SU-DHL-6 (cell line): Measurements from ENCODE around the gene MARCKS.

Source experiments
- H2AFZ ChIP-seq: fragments of 200-600 bp; sonication (generic); 2 replicates; pipeline ENCODE4 v1.6.1; 2014; ENCODE audit warnings: low read depth, mild to moderate bottlenecking, moderate library complexity, mixed read lengths, antibody characterized with exemption, low read length; ENCODE audit not compliant: severe bottlenecking
- H3F3A ChIP-seq: fragments of 200-600 bp; shearing (Covaris generic); 2 replicates; pipeline ENCODE4 v1.6.0; 2016; ENCODE audit warnings: antibody characterized with exemption, mild to moderate bottlenecking; ENCODE audit not compliant: insufficient read depth
- H3K27ac ChIP-seq: fragments of 200-600 bp; sonication (generic); 2 replicates; pipeline ENCODE4 v1.5.1; 2016; ENCODE audit warnings: low read depth, mild to moderate bottlenecking, low read length, moderate library complexity, mixed read lengths
- H3K27me3 ChIP-seq: fragments of 200-600 bp; sonication (generic), shearing (Covaris generic); 2 replicates; pipeline ENCODE4 v1.6.0; 2014; ENCODE audit warnings: mild to moderate bottlenecking, low read length
- H3K36me3 ChIP-seq: fragments of 200-600 bp; sonication (generic); 2 replicates; pipeline ENCODE4 v1.6.1; 2014; ENCODE audit warnings: mild to moderate bottlenecking, low read length, mixed read lengths
- H3K4me2 ChIP-seq: fragments of 300-600, 200-600 bp; shearing (Covaris generic), sonication (generic); 2 replicates; pipeline ENCODE4 v1.6.0; 2014; ENCODE audit warnings: low read length, low read depth, mild to moderate bottlenecking; ENCODE audit not compliant: poor library complexity, severe bottlenecking
- H3K4me3 ChIP-seq: fragments of 200-600 bp; sonication (generic); 2 replicates; pipeline ENCODE4 v1.5.1; 2014; ENCODE audit warnings: antibody characterized with exemption, low read length, mild to moderate bottlenecking, mixed read lengths; ENCODE audit not compliant: insufficient read depth, poor library complexity, severe bottlenecking
- H3K79me2 ChIP-seq: fragments of 200-600 bp; sonication (generic); 2 replicates; pipeline ENCODE4 v1.6.1; 2014; ENCODE audit warnings: mild to moderate bottlenecking, low read length, moderate library complexity; ENCODE audit not compliant: insufficient read depth
- H3K9ac ChIP-seq: fragments of 200-600 bp; sonication (generic); 2 replicates; pipeline ENCODE4 v1.7.0; 2014; ENCODE audit warnings: mild to moderate bottlenecking, low read length
- H3K9me2 ChIP-seq: fragments of 200-600 bp; sonication (generic); replicated peaks from 2 replicates; pipeline ENCODE4 v1.6.1; 2014; ENCODE audit warnings: low read length; ENCODE audit not compliant: insufficient read depth
- H3K9me3 ChIP-seq: fragments of 200-600 bp; sonication (generic); 2 replicates; pipeline ENCODE4 v1.6.1; 2014; ENCODE audit warnings: low read length, mixed read lengths; ENCODE audit not compliant: insufficient read depth
- H4K20me1 ChIP-seq: fragments of 200-600 bp; sonication (generic); 2 replicates; pipeline ENCODE4 v1.6.1; 2014; ENCODE audit warnings: low read depth, mild to moderate bottlenecking, antibody characterized with exemption, low read length, moderate library complexity, mixed read lengths
- CTCF ChIP-seq: fragments of 200-600 bp; sonication (generic); IDR thresholded peaks from one replicate; pipeline ENCODE4 v1.5.1; 2017; ENCODE audit warnings: antibody characterized with exemption, mild to moderate bottlenecking, low read length, moderate library complexity; ENCODE audit not compliant: insufficient read depth, poor library complexity, severe bottlenecking
- EZH2phosphoT487 ChIP-seq: fragments of 200-600 bp; sonication (generic), shearing (Covaris generic); conservative IDR thresholded peaks from 2 replicates; pipeline ENCODE4 v1.6.1; 2018; ENCODE audit warnings: mild to moderate bottlenecking, antibody characterized with exemption, low read length, moderate library complexity, mixed read lengths

MARCKS gene

GRCh38 chr6:113821445-113821844, 35.7 kb upstream of the MARCKS start:
- Histone ChIP-seq H3K9me3 (no peaks in the 10 kb centered on the region), H3K27me3 (no peaks in the 10 kb centered on the region), H3K9ac (no peak overlapping the region), H2AFZ (no peak overlapping the region), H3F3A (no peaks in the 10 kb centered on the region), H3K4me2 (no peak overlapping the region), H3K4me3 (no peak overlapping the region), H3K27ac (no peak overlapping the region), H3K9me2 (no peaks in the 10 kb centered on the region), H3K36me3 (no peaks in the 10 kb centered on the region), H4K20me1 (no peaks in the 10 kb centered on the region), H3K79me2 (no peaks in the 10 kb centered on the region)
- no peak for TF ChIP-seq CTCF
- no peak for TF ChIP-seq EZH2phosphoT487

GRCh38 chr6:113823916-113824315, 33.2 kb upstream of the MARCKS start:
- Histone ChIP-seq H3K9me3 (no peaks in the 10 kb centered on the region), H4K20me1 (no peaks in the 10 kb centered on the region), H3K79me2 (no peaks in the 10 kb centered on the region), H3K27me3 (no peaks in the 10 kb centered on the region), H3K36me3 (no peaks in the 10 kb centered on the region), H3K9me2 (no peaks in the 10 kb centered on the region), H2AFZ (no peak overlapping the region), H3K4me3 (no peak overlapping the region), H3F3A (no peaks in the 10 kb centered on the region), H3K9ac (no peak overlapping the region), H3K27ac (no peak overlapping the region), H3K4me2 (no peak overlapping the region)
- no peak for TF ChIP-seq EZH2phosphoT487
- TF ChIP-seq CTCF: no peak

DNA sequence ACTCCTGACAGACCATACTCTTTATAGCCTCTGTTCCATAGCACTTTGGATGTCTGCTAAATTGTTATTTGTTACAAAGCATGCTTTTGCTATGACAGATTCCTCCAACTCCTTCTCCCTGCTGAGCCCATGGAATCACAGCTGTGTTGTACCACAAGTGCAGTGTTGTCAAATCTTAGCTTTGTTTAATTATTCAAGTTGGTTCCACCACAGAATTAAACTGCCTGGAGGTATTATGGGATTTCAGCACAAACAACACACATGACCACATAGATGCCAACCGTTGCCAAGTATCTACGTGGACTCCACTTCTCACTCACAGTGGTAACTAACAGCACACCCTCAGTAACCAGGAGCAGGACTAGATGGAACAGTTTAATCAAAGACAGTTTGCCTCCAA, 32.7 kb upstream of the MARCKS start:
- no peaks in the 10 kb centered on the region for H3K9me3 ChIP-seq
- H3K79me2 ChIP-seq: no peaks in the 10 kb centered on the region
- no peak overlapping the region for H3K4me2 ChIP-seq
- no peaks in the 10 kb centered on the region for H3K27me3 ChIP-seq
- H3K9me2 ChIP-seq: no peaks in the 10 kb centered on the region
- H4K20me1 ChIP-seq: no peaks in the 10 kb centered on the region
- no peak overlapping the region for H3K9ac ChIP-seq
- H3K27ac ChIP-seq: no peak overlapping the region
- H3F3A ChIP-seq: no peaks in the 10 kb centered on the region
- H3K36me3 ChIP-seq: no peaks in the 10 kb centered on the region
- H3K4me3 ChIP-seq: no peak overlapping the region
- H2AFZ ChIP-seq: no peak overlapping the region
- TF ChIP-seq EZH2phosphoT487: no peak
- no peak for TF ChIP-seq CTCF

DNA sequence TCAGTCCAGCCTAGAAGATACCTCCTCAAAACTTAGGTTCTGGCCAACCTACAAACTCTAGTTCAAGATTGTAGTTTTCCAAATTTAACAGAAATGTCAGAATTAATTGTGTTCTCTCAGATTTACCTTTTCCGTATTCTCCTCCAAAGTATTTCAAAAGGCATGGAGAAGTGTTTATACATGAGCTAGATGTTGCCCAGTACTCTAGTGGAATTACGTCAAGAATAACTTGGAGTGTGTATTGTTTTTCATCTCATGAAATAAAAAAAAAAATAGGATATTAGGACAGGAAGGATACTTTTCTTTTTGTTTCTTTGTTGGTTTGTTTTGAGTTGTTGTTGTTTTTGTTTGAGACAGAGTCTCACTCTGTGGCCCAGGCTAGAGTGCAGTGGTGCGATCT, 32.3 kb upstream of the MARCKS start:
- H3K4me2 ChIP-seq: no peak overlapping the region
- H3K36me3 ChIP-seq: no peaks in the 10 kb centered on the region

More for the DNA sequence above, 32.3 kb upstream of the MARCKS start:
- Histone ChIP-seq H3K9ac (no peak overlapping the region), H2AFZ (no peak overlapping the region), H3K27me3 (no peaks in the 10 kb centered on the region), H4K20me1 (no peaks in the 10 kb centered on the region), H3K27ac (no peak overlapping the region), H3K4me3 (no peak overlapping the region), H3K79me2 (no peaks in the 10 kb centered on the region), H3K9me2 (no peaks in the 10 kb centered on the region), H3F3A (no peaks in the 10 kb centered on the region), H3K9me3 (no peaks in the 10 kb centered on the region)
- no peak for TF ChIP-seq EZH2phosphoT487
